Measurements from ENCODE around the gene MOXD1.

Gene MOXD1

DNA sequence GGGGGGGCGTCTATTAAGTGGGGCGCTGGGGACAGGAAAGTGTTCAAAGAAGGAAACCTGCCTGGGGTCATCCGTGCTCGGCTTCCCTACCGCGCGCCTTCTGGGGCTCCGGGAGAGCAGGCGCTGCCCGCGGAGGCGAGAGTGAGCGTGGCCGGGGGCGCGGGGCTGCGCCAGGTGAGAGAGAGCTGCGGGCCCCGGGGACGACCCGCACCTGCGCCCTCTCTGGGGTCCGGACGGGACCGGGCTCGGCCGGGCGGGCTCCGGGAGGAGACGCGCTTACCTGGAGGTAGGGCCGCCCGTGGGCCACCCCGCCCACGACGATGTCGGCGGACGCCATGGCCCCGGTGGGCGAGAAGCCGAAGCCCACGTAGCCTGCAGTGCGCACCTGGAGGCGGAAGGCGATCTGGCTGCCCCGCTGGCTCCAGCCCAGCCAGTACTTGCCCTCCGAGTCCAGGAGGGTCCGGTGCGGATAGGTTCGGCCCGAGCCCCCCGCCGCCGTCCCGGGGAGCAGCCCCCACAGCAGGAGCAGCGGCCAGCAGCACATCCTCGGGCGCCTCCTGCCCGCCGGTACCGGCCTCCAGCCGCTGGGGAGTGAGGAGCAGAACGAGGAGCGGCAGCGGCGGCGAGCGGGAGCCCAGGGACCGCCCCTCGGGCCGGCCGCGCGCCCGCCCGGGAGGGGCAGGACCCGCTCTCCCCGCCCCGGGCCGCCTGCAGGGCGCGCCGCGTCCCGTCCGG is at the start of gene MOXD1:
MOXD1 (minus strand) TSS at position 593 of the 735 bp plus-strand sequence; CDS start at position 544, 49 bp downstream.
- H3K9me3 Mint-ChIP-seq = no peaks in the 10 kb centered on the region
- H3K4me3 Mint-ChIP-seq = peak within 1 kb of the TSS; percentile 55
- H3K27ac Mint-ChIP-seq = no peak within 1 kb of the TSS
- peaks cover 36% of the 10 kb centered on the region for H3K4me1 Mint-ChIP-seq (ENCODE audit: low read depth)
- H3K36me3 Mint-ChIP-seq (ENCODE audit: low read depth) = no peaks in the 10 kb centered on the region
- peaks cover 77% of the 10 kb centered on the region for H3K27me3 Mint-ChIP-seq

DNA sequence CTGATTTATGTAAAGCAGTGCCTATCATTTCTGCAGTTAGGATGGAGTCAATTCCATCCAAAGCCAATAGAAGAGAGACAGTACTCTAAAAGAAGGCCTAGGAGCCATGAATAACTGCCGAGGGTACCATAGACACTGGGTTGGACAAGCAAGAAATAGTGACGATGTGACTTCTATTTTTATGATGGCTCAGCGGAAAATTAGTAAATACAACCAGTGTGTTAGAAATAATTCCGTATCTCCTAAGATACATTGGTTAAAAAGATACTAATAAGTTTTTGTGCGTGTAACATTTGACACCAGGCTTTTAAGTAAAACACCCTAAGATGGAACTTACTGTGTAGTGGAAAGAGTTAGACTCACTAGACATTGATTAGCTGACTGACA is 45.6 kb upstream of the MOXD1 start:
- Mint-ChIP-seq H3K4me1 (ENCODE audit: low read depth) (no peaks in the 10 kb centered on the region), H3K27ac (no peak overlapping the region), H3K27me3 (no peaks in the 10 kb centered on the region), H3K9me3 (peaks cover 9% of the 10 kb centered on the region), H3K4me3 (no peak overlapping the region), H3K36me3 (ENCODE audit: low read depth) (peaks cover 22% of the 10 kb centered on the region)

DNA sequence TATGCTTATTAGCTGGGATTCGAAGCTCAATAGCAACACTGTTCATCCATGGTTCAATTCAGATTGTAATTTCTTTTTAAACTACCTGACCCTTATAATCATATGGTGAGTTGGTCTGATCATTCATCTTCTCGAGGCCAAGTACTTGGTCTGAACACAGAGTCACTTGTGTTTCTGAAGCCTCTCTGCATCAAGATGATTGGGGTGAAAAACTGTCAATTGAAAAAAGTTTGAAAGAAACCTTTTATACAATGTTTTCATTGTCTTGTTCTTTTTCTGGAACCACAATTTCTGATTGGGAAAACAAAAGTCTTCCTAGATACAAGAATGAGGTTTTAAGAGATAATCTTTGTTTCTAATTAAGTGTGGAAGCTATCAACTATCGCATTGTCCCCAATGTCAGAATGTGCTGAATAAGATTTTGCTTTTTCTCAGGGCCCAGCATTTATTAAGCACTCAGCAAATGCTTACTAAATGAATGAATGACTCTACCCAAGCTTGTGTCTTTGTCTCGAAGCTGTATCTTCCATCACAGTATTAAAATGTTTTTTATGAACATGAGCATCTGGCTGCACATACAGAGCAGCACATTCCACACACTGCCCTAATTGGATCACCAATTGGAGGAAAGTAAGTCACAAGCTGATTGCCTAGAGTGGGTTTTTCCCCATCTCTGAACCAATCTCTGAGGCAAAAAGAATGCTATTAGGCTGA is 45.0 kb upstream of the MOXD1 start:
- Mint-ChIP-seq H3K4me1 (ENCODE audit: low read depth) (no peaks in the 10 kb centered on the region), H3K27me3 (no peaks in the 10 kb centered on the region), H3K36me3 (ENCODE audit: low read depth) (peaks cover 17% of the 10 kb centered on the region), H3K4me3 (no peak overlapping the region), H3K27ac (no peak overlapping the region), H3K9me3 (peaks cover 14% of the 10 kb centered on the region)

DNA sequence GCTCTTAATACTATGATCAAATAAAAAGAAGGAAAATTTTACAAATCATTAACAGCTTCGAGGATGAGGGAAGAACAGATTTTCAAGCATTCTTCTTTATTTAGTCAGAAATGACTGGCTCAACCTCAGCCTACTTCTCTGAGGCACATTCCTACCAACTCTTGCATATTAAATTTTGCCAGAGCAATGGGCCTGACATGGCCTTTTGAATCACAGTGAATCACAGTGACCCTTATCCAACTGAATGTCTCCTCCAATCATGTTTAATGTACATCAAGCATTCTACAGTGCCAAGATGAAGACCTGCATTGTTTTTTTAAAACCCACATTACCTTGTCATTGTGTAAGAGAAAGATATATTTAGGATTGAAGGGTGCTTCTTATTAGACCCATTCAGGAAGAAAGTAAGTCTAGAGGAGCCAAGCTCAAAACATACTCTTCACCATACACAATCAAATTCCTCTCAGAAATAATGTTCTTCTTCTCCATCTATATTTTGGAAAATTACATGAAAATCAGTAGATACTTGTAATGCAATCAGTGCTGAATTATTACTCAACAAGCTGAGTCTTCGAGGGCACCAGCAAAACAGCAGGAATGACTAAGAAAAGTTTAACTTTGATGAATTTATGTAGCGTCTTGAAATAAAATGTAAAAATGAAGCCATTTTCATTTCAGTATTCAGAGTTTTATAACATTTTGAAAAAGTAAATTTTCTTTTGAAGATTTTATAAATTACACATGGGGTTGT is 44.1 kb upstream of the MOXD1 start:
- Mint-ChIP-seq H3K27ac (no peak overlapping the region), H3K4me1 (ENCODE audit: low read depth) (no peaks in the 10 kb centered on the region), H3K27me3 (no peaks in the 10 kb centered on the region), H3K4me3 (no peak overlapping the region), H3K36me3 (ENCODE audit: low read depth) (peaks cover 10% of the 10 kb centered on the region), H3K9me3 (peaks cover 22% of the 10 kb centered on the region)

DNA sequence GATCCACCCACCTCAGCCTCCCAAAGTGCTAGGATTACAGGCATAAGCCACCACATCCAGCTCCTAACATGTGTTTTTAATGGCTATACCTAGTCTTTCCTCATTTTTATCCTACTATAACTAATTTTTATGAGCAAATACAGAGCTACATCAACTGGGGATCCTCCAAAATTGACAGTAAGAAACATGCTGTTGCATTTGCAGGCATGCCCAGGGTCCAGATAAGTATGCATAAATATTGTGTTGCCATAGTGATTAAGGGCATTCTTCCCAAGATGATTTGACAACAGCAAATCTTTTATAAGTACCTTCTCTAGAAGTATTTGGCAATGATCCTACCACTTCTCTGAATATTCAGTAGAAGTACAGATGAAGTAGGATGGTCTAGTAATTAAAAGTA is 41.9 kb upstream of the MOXD1 start:
- Mint-ChIP-seq H3K36me3 (ENCODE audit: low read depth) (no peaks in the 10 kb centered on the region), H3K4me1 (ENCODE audit: low read depth) (no peaks in the 10 kb centered on the region), H3K27ac (no peak overlapping the region), H3K9me3 (peaks cover 26% of the 10 kb centered on the region), H3K27me3 (no peaks in the 10 kb centered on the region), H3K4me3 (no peak overlapping the region)

DNA sequence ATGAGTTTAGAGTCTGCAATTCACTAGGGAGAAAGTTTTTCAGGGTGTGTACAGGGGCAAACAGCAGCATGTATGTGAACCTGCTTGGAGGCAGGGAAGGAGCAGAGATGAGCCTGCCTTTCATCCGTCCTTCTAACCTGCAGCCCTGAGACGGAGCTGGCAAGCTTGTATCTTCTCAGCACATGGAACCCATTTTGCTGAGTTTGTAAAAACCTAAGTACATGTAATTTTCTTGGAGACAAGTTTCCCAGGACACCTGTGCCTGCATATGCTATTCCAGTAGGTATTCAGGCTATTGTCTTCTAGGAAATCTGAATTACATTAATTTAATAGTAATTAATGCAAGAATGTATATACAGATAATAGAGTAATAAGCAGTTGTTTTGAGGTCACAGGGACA is 28.8 kb upstream of the MOXD1 start:
- Mint-ChIP-seq H3K36me3 (ENCODE audit: low read depth) (no peaks in the 10 kb centered on the region), H3K4me1 (ENCODE audit: low read depth) (no peaks in the 10 kb centered on the region), H3K4me3 (no peak overlapping the region), H3K9me3 (no peaks in the 10 kb centered on the region), H3K27ac (no peak overlapping the region), H3K27me3 (peaks cover 32% of the 10 kb centered on the region)

DNA sequence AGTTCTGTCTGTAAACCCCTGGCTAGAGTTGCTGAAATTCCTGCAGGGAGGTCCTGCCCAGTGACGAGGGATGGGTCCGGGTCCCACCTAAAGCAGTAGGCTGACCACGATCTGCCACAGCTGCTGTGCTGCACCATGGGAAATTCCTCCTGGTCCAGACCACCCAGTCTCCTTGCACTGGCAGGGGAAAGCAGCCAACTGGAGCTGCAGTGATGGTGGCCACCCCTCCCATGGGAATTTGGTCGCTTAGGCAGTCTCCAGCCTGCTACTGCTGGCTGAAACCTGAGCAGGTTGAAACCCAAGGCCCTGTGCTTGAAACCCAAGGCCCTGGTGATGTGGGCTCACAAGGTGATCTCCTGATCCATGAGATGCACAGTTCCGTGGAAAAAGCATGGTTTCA is 23.9 kb upstream of the MOXD1 start:
- H3K27ac Mint-ChIP-seq = no peak overlapping the region
- peaks cover 18% of the 10 kb centered on the region for H3K9me3 Mint-ChIP-seq
- peaks cover 23% of the 10 kb centered on the region for H3K27me3 Mint-ChIP-seq
- H3K4me3 Mint-ChIP-seq = no peak overlapping the region
- no peaks in the 10 kb centered on the region for H3K4me1 Mint-ChIP-seq (ENCODE audit: low read depth)
- no peaks in the 10 kb centered on the region for H3K36me3 Mint-ChIP-seq (ENCODE audit: low read depth)

DNA sequence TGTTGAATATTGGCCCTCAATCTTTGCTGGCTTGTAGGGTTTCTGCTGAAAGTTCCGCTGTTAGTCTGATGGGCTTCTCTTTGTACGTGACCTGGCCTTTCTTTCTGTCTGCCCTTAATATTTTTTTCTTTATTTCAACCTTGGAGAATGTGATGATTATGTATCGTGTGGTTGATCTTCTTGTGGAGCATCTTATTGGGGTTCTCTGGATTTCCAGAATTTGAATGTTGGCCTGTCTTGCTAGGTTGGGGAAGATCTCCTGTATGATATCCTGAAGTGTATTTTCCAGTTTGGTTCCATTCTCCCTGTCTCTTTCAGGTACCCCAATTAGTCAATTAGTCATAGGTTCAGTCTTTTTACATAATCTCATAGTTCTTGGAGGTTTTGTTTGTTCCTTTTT is 22.6 kb upstream of the MOXD1 start:
- no peaks in the 10 kb centered on the region for H3K36me3 Mint-ChIP-seq (ENCODE audit: low read depth)
- no peaks in the 10 kb centered on the region for H3K4me1 Mint-ChIP-seq (ENCODE audit: low read depth)
- H3K9me3 Mint-ChIP-seq = peaks cover 18% of the 10 kb centered on the region
- no peak overlapping the region for H3K27ac Mint-ChIP-seq
- peaks cover 23% of the 10 kb centered on the region for H3K27me3 Mint-ChIP-seq
- no peak overlapping the region for H3K4me3 Mint-ChIP-seq

DNA sequence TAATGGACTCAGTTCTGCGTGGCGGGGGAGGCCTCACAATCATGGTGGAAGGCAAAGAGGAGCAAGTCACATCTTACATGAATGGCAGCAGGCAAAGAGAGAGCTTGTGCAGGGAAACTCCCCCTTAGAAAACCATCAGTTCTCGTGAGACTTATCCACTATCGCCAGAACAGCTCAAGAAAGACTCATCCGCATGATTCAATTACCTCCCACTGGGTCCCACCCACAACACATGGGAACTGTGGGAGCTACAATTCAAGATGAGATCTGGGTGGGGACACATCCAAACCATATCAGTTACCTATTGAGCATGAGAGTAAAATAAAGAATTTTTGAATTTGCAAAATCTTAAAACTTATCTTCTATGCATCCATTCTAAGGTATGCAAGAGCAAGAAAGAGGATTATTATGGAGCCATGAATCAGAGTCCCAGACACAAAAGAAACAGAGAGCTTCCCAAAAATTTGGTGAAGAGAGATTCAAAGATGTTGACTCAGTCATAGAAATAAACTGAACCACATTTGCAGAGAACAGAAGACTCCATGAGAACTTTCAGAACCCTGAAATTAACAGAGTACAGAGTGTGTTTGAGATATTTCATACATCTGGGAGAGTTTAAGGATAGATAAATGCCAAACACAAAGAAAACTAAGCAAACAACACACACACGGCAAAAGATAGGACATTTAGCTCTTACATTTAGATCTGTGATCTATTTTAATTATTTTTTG is 17.1 kb upstream of the MOXD1 start:
- Mint-ChIP-seq H3K9me3 (peaks cover 10% of the 10 kb centered on the region), H3K36me3 (ENCODE audit: low read depth) (no peaks in the 10 kb centered on the region)

DNA sequence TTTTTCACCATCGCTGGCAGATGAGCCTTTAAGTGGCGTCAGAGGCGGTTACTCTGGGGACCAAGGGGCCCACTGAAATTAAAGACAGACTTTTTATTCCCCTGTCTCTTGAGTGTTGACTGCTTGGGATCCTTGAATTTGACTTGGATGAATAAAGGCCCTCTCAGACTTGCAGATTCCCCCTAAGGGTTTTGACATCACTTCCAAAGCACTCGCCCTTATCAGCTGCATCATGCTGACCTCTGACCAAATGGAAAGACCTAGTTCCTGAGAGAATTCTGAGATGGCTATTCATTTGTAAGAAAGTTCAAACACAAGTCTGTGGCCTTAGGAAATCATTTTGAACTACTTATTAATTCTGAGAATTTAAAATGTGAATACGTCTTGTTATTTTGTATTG is 13.5 kb upstream of the MOXD1 start:
- Mint-ChIP-seq H3K9me3 (no peaks in the 10 kb centered on the region), H3K4me3 (no peak overlapping the region), H3K36me3 (ENCODE audit: low read depth) (no peaks in the 10 kb centered on the region), H3K4me1 (ENCODE audit: low read depth) (no peaks in the 10 kb centered on the region), H3K27me3 (peaks cover 46% of the 10 kb centered on the region), H3K27ac (no peak overlapping the region)

More for the DNA sequence above, 17.1 kb upstream of the MOXD1 start:
- Mint-ChIP-seq H3K4me1 (ENCODE audit: low read depth) (no peaks in the 10 kb centered on the region), H3K27ac (no peak overlapping the region), H3K4me3 (no peak overlapping the region), H3K27me3 (peaks cover 27% of the 10 kb centered on the region)

DNA sequence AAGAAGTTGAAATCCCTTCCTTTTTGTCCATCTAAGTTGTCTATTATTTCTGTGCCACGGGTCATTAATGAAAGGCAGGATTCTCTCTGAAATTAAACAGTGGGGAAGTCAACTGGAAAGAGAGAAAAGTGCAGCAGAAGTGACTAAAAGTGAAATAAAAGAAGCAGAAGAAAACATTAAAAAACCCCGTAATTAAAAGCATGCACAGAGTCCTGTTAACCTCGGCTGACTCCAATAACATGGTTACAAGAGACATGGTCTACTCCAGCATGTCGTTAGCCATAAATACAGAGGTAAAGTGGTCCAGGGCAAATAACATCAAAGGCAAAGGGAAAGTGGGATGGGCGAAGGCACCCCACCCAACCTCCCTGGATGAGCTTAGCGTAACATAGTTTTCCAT is 13.0 kb upstream of the MOXD1 start:
- no peaks in the 10 kb centered on the region for H3K9me3 Mint-ChIP-seq
- H3K4me1 Mint-ChIP-seq (ENCODE audit: low read depth) = no peaks in the 10 kb centered on the region
- no peaks in the 10 kb centered on the region for H3K36me3 Mint-ChIP-seq (ENCODE audit: low read depth)
- H3K27ac Mint-ChIP-seq = no peak overlapping the region
- H3K27me3 Mint-ChIP-seq = peaks cover 46% of the 10 kb centered on the region
- no peak overlapping the region for H3K4me3 Mint-ChIP-seq

DNA sequence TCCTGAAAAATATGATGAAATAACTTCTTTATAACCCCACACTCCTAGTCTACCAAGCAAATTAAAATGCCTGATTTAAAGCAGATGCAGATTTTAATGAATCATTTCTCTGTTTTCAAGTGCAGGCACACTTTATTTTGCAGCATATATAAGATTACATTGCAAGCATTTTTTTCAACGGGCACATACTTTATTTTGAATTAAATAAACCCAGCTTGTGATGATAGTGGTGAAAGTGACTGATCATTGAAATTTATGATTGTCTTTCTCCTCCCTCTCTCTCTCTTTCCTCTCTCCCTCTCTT is 12.2 kb upstream of the MOXD1 start:
- no peak overlapping the region for H3K27ac Mint-ChIP-seq
- no peaks in the 10 kb centered on the region for H3K9me3 Mint-ChIP-seq
- no peaks in the 10 kb centered on the region for H3K36me3 Mint-ChIP-seq (ENCODE audit: low read depth)
- H3K4me1 Mint-ChIP-seq (ENCODE audit: low read depth) = no peaks in the 10 kb centered on the region
- no peak overlapping the region for H3K4me3 Mint-ChIP-seq
- peaks cover 54% of the 10 kb centered on the region for H3K27me3 Mint-ChIP-seq

DNA sequence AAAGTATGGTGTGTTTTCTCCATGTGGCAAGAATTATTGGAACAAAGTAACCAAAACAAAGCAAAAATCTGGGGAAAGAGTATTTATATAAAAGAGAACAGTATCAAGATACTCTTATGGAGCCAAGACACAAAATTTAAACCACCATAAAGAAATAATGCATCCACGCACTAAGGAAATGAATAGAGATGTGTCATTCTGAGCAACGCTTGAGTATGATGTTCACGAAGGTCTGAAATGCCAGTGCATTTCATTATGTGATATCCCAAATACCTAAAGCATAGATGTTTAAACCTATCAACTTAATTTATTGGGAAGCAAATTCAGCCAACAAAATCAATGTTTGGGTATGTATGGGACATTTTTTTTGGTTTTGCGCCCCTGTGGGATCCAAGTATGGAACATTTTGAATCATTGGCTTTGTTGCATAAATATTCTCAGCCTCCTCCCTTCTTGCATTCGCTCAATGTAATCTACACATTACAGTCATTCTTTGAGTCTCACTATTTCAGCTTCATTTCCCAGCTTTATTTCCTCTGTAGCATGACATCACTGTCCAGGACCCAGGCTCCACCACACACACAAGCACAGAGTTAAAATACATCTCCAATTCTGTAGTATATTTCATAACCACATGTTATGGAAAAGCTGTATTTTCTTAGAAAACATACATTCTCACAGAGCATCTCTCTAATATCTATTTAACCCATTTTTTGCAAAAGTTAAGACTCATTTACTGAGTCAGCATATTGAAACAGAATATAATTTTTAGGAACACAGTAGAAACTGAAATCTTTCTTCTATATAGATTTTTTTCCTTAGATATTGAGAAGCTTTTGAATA is 11.6 kb upstream of the MOXD1 start:
- Mint-ChIP-seq H3K4me1 (ENCODE audit: low read depth) (no peaks in the 10 kb centered on the region), H3K27ac (no peak overlapping the region), H3K27me3 (peaks cover 57% of the 10 kb centered on the region), H3K4me3 (no peak overlapping the region), H3K36me3 (ENCODE audit: low read depth) (no peaks in the 10 kb centered on the region), H3K9me3 (no peaks in the 10 kb centered on the region)

DNA sequence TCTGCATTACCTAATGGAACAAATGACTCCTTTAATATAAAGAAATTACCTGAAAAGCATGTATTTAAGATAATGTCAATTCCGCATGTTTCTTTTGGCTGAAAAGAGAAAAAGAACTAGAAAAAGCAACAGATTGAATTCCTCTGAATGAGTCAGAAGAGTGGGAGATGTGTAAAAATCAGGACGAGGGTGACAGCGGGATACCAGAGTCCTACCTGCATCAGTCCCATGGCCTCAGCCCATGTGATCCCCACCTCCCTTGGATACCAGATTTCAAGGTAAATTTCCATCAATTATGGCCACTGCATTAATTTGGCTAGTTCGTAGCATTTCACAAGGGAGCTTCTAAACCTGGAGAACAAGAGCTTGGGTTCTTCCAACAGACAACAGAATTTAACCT is 10.0 kb upstream of the MOXD1 start:
- H3K27me3 Mint-ChIP-seq = peaks cover 56% of the 10 kb centered on the region
- H3K36me3 Mint-ChIP-seq (ENCODE audit: low read depth) = no peaks in the 10 kb centered on the region
- peaks cover under 1% of the 10 kb centered on the region for H3K4me1 Mint-ChIP-seq (ENCODE audit: low read depth)
- H3K9me3 Mint-ChIP-seq = no peaks in the 10 kb centered on the region
- no peak overlapping the region for H3K27ac Mint-ChIP-seq
- H3K4me3 Mint-ChIP-seq = no peak overlapping the region

All from stimulated activated naive CD8-positive, alpha-beta T cell treated with anti-CD3 and anti-CD28 coated beads, Interleukin-15, Interleukin-2, amounts not matched to agents 100 ng/mL and 50 ng/mL, for 24 hours (primary cell).